ENCODE measurements around the gene PELI2.

The PELI2 gene

DNA sequence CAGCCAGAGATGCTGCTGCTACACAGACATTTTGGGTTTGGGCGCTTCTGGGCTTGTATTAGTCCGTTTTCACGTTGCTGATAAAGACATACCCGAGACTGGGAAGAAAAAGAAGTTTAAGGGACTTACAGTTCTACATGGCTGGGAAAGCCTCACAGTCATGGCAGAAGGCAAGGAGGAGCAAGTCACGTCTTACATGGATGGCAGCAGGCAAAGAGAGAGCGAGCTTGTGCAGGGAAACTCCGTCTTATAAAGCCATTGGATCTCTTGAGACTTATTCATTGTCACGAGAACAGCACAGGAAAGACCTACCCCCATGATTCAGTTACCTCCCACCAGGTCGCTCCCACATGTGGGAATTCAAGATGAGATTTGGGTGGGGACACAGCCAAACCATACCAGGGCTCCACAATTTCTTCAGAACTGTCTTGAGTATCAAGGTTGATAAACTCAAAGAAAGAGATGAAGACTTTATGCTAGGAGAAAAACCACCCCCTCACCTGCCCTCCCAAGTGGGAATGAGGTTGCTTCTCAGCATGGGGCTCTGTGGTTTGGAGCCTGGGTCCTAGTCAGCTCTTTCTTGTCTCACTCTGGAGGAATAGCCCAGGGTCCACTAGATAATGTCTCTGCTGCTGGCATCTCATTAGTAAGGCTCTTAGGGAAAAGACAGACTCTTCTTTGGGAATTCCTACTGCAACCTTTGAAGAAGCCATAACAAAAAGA, 200.3 kb downstream of the PELI2 start:
- Histone ChIP-seq H3K27ac (ENCODE audit: low read length) (no peak overlapping the region), H3K9me3 (ENCODE audit: control insufficient read depth, insufficient read depth, low read length) (no peaks in the 10 kb centered on the region; the same call in 1 of the 2 replicates), H3K36me3 (ENCODE audit: control insufficient read depth, insufficient read depth, low read length) (no peaks in the 10 kb centered on the region), H3K4me1 (ENCODE audit: control insufficient read depth, insufficient read depth, low read length) (no peaks in the 10 kb centered on the region), H3K4me3 (ENCODE audit: low read length) (no peak overlapping the region), H3K27me3 (ENCODE audit: control insufficient read depth, insufficient read depth, low read length) (no peaks in the 10 kb centered on the region)
- no CpG with 5 or more reads among the region's 9 CpGs for WGBS (ENCODE audit: insufficient coverage, insufficient read length)
- no peak for DNase-seq (ENCODE audit: low read depth, low spot score)

DNA sequence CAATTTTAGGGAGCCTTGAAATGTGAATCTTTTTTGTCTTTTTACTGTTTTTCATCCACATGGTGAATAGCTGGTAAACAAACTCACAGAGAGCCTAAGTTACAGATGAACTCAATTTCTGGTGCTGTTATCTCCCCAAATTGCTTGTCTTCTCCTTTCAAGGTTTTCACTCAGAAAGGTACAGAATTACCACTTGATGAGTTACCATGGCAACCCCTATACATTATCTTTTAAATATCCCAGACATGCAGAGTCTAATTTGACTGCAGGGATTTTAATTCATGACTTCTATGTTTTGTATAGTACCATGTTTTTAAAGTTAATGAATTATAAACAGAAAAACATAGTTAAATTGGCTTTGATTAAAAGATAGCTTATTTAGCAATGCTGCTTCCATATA, 203.7 kb downstream of the PELI2 start:
- H3K4me1 ChIP-seq (ENCODE audit: control insufficient read depth, insufficient read depth, low read length) = no peaks in the 10 kb centered on the region
- H3K27me3 ChIP-seq (ENCODE audit: control insufficient read depth, insufficient read depth, low read length) = no peaks in the 10 kb centered on the region
- H3K36me3 ChIP-seq (ENCODE audit: control insufficient read depth, insufficient read depth, low read length) = no peaks in the 10 kb centered on the region
- H3K4me3 ChIP-seq (ENCODE audit: low read length) = no peak overlapping the region
- DNase-seq (ENCODE audit: low read depth, low spot score) = no peak
- no peak overlapping the region for H3K27ac ChIP-seq (ENCODE audit: low read length)
- H3K9me3 ChIP-seq (ENCODE audit: control insufficient read depth, insufficient read depth, low read length) = no peaks in the 10 kb centered on the region; the same call in 1 of the 2 replicates

DNA sequence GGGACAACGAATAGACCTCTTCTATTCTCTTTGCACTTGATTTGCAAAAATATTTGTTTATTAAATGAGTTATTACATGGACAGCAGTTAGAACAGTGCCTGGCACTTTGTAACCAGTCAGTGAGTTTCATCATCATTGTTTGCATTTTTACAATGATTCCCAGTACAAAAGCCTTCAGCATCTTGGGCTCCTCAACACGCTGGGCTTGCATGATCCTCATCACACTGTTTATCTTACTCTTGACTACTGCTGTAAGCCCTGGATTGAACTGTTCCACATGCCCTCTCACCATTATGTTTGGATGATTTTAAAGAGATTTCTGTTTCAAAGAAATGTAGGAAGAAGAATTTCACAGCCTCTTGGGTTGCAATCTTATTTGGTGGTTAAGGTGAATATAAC, 204.3 kb downstream of the PELI2 start:
- Histone ChIP-seq H3K36me3 (ENCODE audit: control insufficient read depth, insufficient read depth, low read length) (no peaks in the 10 kb centered on the region), H3K9me3 (ENCODE audit: control insufficient read depth, insufficient read depth, low read length) (no peaks in the 10 kb centered on the region; the same call in 1 of the 2 replicates), H3K4me1 (ENCODE audit: control insufficient read depth, insufficient read depth, low read length) (no peaks in the 10 kb centered on the region), H3K27me3 (ENCODE audit: control insufficient read depth, insufficient read depth, low read length) (no peaks in the 10 kb centered on the region), H3K27ac (ENCODE audit: low read length) (no peak overlapping the region), H3K4me3 (ENCODE audit: low read length) (no peak overlapping the region)
- DNase-seq (ENCODE audit: low read depth, low spot score) = no peak
- WGBS (ENCODE audit: insufficient coverage, insufficient read length) = no CpG with 5 or more reads among the region's 2 CpGs

DNA sequence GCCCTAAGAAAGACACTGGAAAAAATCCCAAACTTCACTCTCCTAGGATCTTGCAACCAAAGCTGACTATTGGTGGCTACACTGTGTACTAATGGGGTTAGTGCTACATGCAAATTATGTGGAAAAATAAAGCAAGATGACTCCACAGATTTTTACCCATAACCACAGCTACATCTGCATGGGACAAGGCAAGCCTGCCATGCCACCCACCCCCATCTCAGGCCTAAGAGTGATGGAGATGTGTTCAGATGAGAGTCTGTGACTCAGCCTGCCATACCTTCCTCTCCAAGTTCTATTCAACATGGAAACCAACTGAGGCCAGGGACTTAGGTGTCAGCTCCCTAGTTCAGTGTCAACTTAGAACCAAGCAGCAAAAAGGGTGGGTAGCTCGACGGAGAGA, 206.2 kb downstream of the PELI2 start:
- Histone ChIP-seq H3K27me3 (ENCODE audit: control insufficient read depth, insufficient read depth, low read length) (no peaks in the 10 kb centered on the region), H3K4me3 (ENCODE audit: low read length) (no peak overlapping the region), H3K36me3 (ENCODE audit: control insufficient read depth, insufficient read depth, low read length) (no peaks in the 10 kb centered on the region), H3K4me1 (ENCODE audit: control insufficient read depth, insufficient read depth, low read length) (no peaks in the 10 kb centered on the region), H3K9me3 (ENCODE audit: control insufficient read depth, insufficient read depth, low read length) (no peaks in the 10 kb centered on the region), H3K27ac (ENCODE audit: low read length) (no peak overlapping the region)
- DNase-seq (ENCODE audit: low read depth, low spot score) = no peak
- no CpG with 5 or more reads among the region's 2 CpGs for WGBS (ENCODE audit: insufficient coverage, insufficient read length)

DNA sequence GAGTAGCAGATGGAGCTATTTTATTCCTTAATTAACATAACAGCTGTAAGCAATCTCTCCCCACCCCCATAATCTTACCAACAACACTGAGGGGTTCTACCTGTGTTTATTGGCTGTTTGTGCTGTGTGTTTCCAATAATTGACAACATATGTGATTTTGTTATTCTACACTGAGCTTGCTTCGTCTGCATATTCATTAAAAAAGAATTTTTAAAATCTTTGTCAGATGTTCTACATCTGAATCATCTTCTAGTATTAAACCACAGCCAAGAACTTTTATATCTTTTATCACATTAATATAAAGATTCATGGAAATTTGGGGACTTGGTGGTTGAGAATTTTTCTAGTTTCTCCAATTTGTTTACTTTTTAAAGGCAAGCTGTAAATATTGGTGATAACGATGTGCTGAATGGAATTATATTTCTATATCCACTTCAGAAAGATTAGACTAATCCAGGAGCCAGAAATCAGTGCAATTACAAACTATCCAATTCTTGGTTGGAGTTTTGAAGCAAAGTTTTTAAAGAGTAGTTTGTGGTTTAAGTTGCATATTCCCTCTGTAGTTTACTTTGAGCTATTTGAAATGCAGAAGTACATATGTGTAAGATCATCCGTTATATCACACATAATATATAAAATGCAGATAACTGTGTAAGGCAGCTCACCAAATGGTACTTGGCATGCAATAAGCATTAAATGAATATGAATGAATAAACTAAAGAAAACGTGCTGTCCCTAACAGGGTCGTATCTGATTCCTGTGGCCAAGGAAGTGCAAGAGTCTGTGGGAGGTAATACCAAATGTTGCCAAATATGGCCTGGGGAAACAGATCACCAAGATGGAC, 206.9 kb downstream of the PELI2 start:
- WGBS (ENCODE audit: insufficient coverage, insufficient read length) = no CpG with 5 or more reads among the region's 5 CpGs
- no peak for DNase-seq (ENCODE audit: low read depth, low spot score)
- no peaks in the 10 kb centered on the region for H3K4me1 ChIP-seq (ENCODE audit: control insufficient read depth, insufficient read depth, low read length)
- no peak overlapping the region for H3K4me3 ChIP-seq (ENCODE audit: low read length)
- no peaks in the 10 kb centered on the region for H3K27me3 ChIP-seq (ENCODE audit: control insufficient read depth, insufficient read depth, low read length)
- H3K36me3 ChIP-seq (ENCODE audit: control insufficient read depth, insufficient read depth, low read length) = no peaks in the 10 kb centered on the region
- H3K27ac ChIP-seq (ENCODE audit: low read length) = no peak overlapping the region
- no peaks in the 10 kb centered on the region for H3K9me3 ChIP-seq (ENCODE audit: control insufficient read depth, insufficient read depth, low read length)

DNA sequence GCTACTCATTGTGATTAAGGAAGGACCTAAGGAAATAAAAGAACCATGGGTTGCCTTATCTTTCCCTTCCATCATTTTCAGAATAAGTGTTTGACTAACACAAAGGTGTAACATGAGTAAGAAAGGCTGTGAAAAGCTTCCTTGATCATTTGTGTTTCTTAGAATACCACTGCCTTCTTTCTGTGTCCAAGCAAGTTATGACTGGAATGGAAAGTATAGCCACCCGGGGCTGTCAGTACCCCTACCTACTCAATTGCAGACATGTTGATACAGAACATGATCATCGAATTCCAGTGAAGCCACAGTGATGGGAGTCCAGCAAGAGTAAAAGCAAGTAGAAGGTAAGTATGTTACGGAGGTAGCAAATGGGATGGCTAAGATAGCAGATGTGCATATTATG, 209.8 kb downstream of the PELI2 start:
- DNase-seq (ENCODE audit: low read depth, low spot score) = no peak
- Histone ChIP-seq H3K27me3 (ENCODE audit: control insufficient read depth, insufficient read depth, low read length) (no peaks in the 10 kb centered on the region; the same call in 1 of the 2 replicates), H3K4me1 (ENCODE audit: control insufficient read depth, insufficient read depth, low read length) (no peaks in the 10 kb centered on the region), H3K27ac (ENCODE audit: low read length) (no peak overlapping the region), H3K36me3 (ENCODE audit: control insufficient read depth, insufficient read depth, low read length) (no peaks in the 10 kb centered on the region), H3K4me3 (ENCODE audit: low read length) (no peak overlapping the region), H3K9me3 (ENCODE audit: control insufficient read depth, insufficient read depth, low read length) (no peaks in the 10 kb centered on the region)
- no CpG with 5 or more reads among the region's 3 CpGs for WGBS (ENCODE audit: insufficient coverage, insufficient read length)

DNA sequence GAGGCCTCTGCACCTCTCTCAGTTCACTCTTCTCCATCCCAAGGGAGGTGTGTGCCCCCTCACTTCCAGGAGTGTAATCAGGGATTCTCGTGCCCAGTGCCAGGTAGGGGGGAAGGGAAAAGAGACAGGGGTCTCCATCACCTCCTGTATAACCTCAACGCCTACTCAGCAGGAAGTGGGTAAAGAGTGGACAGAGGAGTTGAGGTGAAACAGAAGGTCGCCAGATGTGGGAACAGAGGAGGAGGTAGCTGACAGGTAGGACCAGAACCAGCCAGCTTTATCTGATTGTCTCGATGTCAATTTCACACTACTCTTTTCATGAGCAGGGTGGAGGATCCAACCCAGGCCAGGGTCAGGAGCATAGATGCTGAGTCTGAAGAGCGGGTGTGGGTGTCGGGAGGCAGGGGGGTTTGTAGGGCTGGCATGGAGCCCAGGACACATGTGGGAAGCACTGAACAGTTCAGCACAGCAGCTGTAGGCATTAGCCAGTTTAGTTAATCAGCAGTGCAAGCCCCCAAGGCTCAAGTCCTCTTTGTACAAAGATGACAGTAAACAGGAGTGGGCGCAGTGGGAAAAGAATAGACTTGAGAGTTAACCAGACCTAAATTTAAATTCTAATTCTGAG, 213.5 kb downstream of the PELI2 start:
- DNase-seq (ENCODE audit: low read depth, low spot score) = no peak
- Histone ChIP-seq H3K27me3 (ENCODE audit: control insufficient read depth, insufficient read depth, low read length) (no peaks in the 10 kb centered on the region; the same call in 1 of the 2 replicates), H3K36me3 (ENCODE audit: control insufficient read depth, insufficient read depth, low read length) (no peaks in the 10 kb centered on the region), H3K27ac (ENCODE audit: low read length) (no peak overlapping the region), H3K4me1 (ENCODE audit: control insufficient read depth, insufficient read depth, low read length) (no peaks in the 10 kb centered on the region), H3K9me3 (ENCODE audit: control insufficient read depth, insufficient read depth, low read length) (no peaks in the 10 kb centered on the region), H3K4me3 (ENCODE audit: low read length) (no peak overlapping the region)
- no CpG with 5 or more reads among the region's 7 CpGs for WGBS (ENCODE audit: insufficient coverage, insufficient read length)

DNA sequence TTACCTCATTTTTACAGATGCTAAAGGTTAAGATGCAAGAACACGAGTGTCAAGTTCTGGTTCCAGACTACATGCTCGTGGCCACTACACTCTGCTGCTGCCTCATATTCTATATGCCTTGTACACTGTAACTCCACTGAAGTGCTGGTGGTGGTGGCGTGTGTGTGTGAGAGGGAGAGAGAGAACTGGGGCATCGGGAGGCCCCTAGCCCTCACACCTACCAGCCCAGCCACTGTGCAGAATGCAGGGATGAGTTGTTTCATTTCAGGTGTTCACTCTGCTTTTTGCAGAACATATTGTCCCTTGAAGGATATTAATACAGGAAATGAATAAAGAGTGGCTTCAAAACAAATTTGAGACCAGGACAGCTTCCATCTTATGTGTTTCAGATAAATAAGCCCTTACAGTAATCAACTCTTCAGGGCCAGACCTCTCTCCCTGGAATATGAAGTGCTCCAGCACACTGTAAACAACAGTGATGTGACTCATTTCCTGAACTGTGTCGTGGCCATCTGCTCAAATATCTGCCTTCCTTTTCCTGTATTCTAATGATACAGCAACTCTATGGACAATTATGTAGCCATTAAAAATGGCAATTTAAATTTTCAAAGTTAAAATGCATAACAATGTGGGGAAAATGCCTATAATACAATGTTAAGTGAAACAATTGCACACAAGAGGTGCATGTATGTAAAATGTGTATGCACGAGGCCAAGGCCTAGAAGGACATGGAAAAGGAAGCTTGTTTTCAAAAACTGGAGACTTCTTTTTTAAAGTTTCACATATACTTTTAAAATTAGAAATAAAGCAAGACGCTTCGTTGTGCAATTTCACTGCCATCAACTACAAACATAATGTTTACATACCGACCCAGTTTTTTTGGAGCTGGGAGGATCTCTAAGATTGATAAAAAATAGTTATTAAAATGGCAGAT, 215.4 kb downstream of the PELI2 start:
- no peak for DNase-seq (ENCODE audit: low read depth, low spot score)
- Histone ChIP-seq H3K27ac (ENCODE audit: low read length) (no peak overlapping the region), H3K9me3 (ENCODE audit: control insufficient read depth, insufficient read depth, low read length) (no peaks in the 10 kb centered on the region), H3K4me3 (ENCODE audit: low read length) (no peak overlapping the region), H3K36me3 (ENCODE audit: control insufficient read depth, insufficient read depth, low read length) (no peaks in the 10 kb centered on the region), H3K27me3 (ENCODE audit: control insufficient read depth, insufficient read depth, low read length) (no peaks in the 10 kb centered on the region; the same call in 1 of the 2 replicates), H3K4me1 (ENCODE audit: control insufficient read depth, insufficient read depth, low read length) (no peaks in the 10 kb centered on the region)
- WGBS (ENCODE audit: insufficient coverage, insufficient read length) = no CpG with 5 or more reads among the region's 9 CpGs

DNA sequence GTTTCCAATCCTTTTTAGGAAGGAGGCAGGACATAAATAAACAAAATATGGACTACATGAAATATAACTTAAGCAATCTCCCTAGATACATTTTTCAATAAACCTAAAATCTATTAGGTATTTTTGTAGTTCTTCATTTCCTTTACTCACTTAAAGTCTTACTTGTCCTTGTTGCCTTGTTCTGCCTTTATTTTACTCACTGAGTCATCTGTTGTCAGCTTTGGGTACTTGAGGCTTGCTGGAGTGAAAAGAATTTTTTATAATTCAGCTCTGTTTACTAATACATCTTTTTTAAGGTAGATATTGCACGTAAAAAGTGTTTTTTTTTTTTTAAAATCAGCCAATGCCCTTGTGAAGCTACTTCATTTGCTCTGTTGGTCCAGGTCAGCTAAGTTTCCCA, 216.2 kb downstream of the PELI2 start:
- Histone ChIP-seq H3K27me3 (ENCODE audit: control insufficient read depth, insufficient read depth, low read length) (no peaks in the 10 kb centered on the region; the same call in 1 of the 2 replicates), H3K9me3 (ENCODE audit: control insufficient read depth, insufficient read depth, low read length) (no peaks in the 10 kb centered on the region), H3K36me3 (ENCODE audit: control insufficient read depth, insufficient read depth, low read length) (no peaks in the 10 kb centered on the region), H3K27ac (ENCODE audit: low read length) (no peak overlapping the region), H3K4me3 (ENCODE audit: low read length) (no peak overlapping the region), H3K4me1 (ENCODE audit: control insufficient read depth, insufficient read depth, low read length) (no peaks in the 10 kb centered on the region)
- WGBS (ENCODE audit: insufficient coverage, insufficient read length) = no CpG with 5 or more reads among the region's 1 CpG
- DNase-seq (ENCODE audit: low read depth, low spot score) = no peak

DNA sequence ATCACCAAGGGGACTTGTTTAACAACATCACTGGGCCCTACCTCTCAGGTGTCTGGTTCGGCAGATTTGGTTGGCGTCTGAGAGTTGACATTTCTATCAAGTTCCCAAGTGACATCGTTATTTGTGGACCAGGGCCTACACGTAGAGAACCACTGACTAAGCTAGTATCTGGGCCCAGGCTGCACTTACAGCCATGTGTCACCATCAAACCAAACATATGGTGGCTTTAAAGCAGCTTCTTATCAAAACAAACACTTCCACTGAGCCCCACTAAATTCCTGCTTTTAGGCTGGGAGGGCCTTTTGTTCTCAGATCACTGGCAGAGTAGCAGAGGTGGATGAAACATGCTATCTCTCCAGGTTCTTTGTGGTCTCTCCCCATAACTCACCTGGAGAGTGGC, 220.5 kb downstream of the PELI2 start:
- no peaks in the 10 kb centered on the region for H3K9me3 ChIP-seq (ENCODE audit: control insufficient read depth, insufficient read depth, low read length)
- WGBS (ENCODE audit: insufficient coverage, insufficient read length) = no CpG with 5 or more reads among the region's 4 CpGs
- no peak overlapping the region for H3K4me3 ChIP-seq (ENCODE audit: low read length)
- H3K27me3 ChIP-seq (ENCODE audit: control insufficient read depth, insufficient read depth, low read length) = no peaks in the 10 kb centered on the region
- H3K4me1 ChIP-seq (ENCODE audit: control insufficient read depth, insufficient read depth, low read length) = no peaks in the 10 kb centered on the region
- no peaks in the 10 kb centered on the region for H3K36me3 ChIP-seq (ENCODE audit: control insufficient read depth, insufficient read depth, low read length)
- no peak for DNase-seq (ENCODE audit: low read depth, low spot score)
- no peak overlapping the region for H3K27ac ChIP-seq (ENCODE audit: low read length)
